ENCODE measurements around the gene ME1.
"Not testable (repeated sequence)": the region's sequence is repeated elsewhere in the genome, so short reads cannot be mapped to it uniquely, and the experiment has no call there.

Gene ME1

DNA sequence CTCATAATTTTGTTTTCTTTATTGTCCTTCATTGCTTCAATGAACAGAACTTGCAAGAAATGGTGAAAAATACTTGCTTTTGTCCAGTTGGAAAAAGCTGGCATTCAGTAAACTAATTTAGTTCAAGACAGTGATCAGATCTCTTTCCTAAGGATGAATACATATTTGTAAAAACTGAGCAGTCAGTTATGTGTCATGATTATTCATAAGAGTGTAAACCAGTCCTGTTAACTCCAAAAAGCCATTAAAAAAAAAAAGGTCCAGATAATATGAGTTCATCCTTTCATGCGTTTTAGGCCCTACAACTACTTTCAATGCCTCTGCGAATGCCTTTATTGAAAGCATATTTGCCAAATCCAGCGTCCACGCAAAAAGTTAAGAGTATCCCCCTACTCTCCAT, 238.4 kb downstream of the ME1 start:
- no peak for DNase-seq
- TF ChIP-seq GATA1 (IDR thresholded peaks at IDR 0.05; ENCODE audit: low read depth, low read length) (no peak), POLR2A (IDR thresholded peaks at IDR 0.05; ENCODE audit: low read length) (no peak)

DNA sequence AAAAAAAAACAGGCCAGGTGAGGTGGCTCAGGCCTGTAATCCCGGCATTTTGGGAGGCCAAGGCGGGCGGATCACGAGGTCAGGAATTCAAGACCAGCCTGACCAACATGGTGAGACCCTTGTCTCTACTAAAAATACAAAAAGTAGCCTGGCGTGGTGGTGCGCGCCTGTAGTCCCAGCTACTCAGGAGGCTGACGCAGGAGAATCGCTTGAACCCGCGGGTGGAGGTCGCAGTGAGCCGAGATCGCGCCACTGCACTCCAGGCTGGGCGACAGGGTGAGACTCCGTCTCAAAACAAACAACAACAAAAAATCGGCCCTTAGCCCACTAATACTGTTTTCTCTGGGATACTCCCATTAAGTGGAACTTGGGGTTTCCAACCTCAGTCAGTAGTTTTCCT, 238.9 kb downstream of the ME1 start:
- DNase-seq, result not testable (repeated sequence)

DNA sequence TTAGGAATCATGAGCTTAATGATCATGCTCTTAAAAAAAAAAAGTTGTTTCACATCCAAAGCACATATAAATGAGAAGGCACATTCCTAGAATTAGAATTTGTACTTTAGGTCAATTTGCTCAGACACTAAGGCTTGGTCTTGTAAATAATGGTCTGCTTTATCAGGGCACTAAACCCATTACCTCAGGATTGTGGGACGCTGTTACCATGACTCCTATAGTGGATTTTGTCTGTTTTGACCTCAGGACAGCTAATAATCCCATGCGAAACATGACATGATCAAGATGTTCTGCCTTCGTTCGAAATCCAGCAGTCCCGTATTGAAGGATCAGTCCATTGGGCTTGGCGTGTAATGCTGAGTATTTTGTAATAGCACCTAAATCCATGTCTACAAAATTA, 240.2 kb downstream of the ME1 start:
- TF ChIP-seq GATA1 (IDR thresholded peaks at IDR 0.05; ENCODE audit: low read depth, low read length) (no peak), POLR2A (IDR thresholded peaks at IDR 0.05; ENCODE audit: low read length) (no peak)

DNA sequence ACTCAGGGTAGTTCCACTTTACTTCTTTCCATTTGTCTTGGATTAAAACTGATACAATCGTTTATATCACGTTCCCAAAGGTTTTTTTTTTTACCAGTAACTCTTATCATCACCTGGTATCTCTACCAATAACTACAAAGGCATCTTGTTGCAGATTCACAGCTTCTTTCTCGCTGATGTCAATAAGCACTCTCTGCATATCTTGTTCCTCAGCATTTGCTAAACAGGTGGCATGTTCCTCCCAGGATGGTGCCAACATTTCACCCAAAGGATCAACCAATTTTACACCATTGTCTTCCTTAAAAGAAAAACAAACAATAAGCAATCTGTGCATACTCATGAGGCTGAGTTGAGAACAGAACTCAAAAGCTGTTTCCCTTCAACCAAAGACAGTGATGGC, 242.3 kb downstream of the ME1 start:
- TF ChIP-seq GATA1 (IDR thresholded peaks at IDR 0.05; ENCODE audit: low read depth, low read length) (no peak), POLR2A (IDR thresholded peaks at IDR 0.05; ENCODE audit: low read length) (no peak)
- no peak for DNase-seq

More for the DNA sequence above, 240.2 kb downstream of the ME1 start:
- DNase-seq, result no peak

DNA sequence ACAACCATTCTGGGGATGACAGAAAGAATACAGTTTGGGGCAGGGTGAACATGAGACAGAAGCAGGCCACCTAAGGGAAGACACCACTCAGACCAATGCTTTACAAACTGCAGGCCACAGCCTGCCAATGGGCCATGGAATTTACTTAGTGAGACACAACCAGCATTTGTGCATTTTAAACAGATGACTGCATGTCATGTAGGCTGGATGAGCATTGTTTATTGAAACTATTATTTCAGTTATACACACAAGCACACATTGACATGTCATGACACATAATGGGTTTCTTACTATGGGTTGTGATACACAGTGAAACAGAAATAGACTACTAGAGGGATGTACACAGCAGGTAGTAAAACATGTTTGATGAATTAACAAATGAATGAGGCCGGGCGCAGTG, 245.8 kb downstream of the ME1 start:
- DNase-seq, result no peak
- TF ChIP-seq GATA1 (IDR thresholded peaks at IDR 0.05; ENCODE audit: low read depth, low read length) (no peak), POLR2A (IDR thresholded peaks at IDR 0.05; ENCODE audit: low read length) (no peak)

DNA sequence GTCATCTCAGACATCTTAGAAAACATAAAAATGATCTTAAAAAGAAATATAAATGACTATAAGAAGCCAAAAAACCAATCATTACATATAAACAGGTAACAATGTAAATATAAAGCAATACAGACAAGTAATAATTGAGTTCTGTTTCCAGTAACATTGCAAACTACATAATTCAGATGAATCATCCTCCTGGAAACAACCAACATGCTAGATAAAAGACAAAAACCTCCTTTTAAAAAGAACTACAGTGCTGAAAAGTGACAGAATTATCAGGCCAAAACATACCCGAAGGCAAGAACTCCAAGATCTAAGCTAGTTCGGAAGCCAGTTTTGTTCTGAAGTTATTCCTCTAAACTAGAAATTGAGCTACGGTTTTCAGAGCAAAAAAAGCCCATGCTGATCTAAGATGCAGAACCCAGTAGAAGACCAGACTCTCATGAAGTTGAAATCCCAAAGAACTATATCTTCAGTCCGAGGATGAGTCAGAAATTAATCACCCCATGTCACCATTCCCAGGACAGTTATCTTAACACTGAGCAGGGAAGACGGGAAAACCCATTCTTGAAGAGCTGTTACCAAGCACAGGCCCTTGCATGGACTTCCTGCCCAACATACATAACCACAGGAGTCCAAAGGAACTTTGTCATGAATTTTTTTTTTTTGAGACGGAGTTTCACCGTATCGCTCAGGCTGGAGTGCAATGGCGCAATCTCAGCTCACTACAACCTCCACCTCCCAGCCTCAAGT, 247.6 kb downstream of the ME1 start:
- no peak for DNase-seq
- no peak for TF ChIP-seq GATA1 (IDR thresholded peaks at IDR 0.05; ENCODE audit: low read depth, low read length)
- TF ChIP-seq POLR2A (IDR thresholded peaks at IDR 0.05; ENCODE audit: low read length), result no peak

DNA sequence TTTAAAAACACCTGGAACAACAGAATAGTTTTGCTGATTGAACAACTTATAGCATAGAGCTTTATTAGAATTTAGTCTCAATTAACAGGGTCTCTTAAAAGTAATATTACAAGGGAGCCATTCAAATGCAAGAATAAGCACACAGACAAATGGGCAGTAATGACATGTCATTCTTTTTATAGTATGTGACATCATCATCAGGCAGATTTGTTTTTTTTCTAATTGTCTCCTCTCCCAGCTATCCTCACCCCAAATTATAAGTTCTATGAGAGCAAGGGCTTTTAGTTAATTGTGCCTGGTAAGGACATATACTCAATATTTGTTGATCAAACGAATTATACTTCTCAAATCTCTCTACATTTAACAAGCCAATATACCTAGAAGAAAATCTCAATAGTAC, 248.7 kb downstream of the ME1 start:
- DNase-seq, result no peak
- TF ChIP-seq POLR2A (IDR thresholded peaks at IDR 0.05; ENCODE audit: low read length) (no peak), GATA1 (IDR thresholded peaks at IDR 0.05; ENCODE audit: low read depth, low read length) (no peak)

DNA sequence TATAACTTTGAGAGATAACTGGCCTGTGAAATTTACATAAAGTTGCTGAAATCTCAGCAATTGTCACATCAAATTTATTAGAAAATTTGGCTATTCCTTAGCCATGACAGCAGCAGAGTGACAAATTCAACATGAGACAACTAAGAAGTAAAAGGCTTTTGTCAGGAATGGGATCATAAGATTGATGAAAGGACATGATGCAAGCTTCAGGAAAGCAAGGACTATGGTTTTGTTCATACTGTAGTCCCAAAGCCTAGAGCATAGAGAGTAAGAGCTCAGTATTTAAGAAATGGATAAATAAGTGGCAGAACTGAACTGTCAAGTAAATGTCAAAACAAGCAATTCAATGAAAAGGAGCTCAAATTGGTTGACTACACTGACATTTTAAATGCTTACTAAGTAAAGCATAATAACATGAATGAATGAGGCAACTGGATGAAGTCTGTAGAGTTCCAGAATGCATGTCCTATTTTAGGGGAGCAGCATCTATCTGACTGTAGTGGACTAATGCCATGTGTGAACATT, 250.4 kb downstream of the ME1 start:
- DNase-seq, result no peak
- no peak for TF ChIP-seq POLR2A (IDR thresholded peaks at IDR 0.05; ENCODE audit: low read length)
- no peak for TF ChIP-seq GATA1 (IDR thresholded peaks at IDR 0.05; ENCODE audit: low read depth, low read length)

DNA sequence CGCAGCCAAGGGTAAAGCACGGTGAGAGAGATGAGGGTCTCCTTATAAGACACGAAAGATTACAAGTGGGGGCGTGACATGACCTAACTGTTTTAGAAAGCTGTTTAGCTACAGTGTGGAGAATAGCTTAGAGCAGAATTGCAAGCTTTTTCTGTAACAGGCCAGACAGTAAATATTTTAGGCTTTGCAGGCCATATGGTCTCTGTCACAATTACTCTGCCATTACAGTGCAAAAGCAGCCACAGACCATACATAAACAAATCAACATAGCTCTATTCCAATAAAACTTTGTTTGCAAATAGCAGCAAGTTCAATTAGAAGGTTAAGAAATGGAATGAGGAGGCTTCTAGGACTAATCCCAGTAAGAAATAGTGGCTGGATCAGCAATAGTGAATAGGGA, 254.6 kb downstream of the ME1 start:
- TF ChIP-seq POLR2A (IDR thresholded peaks at IDR 0.05; ENCODE audit: low read length) (no peak), GATA1 (IDR thresholded peaks at IDR 0.05; ENCODE audit: low read depth, low read length) (no peak)
- no peak for DNase-seq

DNA sequence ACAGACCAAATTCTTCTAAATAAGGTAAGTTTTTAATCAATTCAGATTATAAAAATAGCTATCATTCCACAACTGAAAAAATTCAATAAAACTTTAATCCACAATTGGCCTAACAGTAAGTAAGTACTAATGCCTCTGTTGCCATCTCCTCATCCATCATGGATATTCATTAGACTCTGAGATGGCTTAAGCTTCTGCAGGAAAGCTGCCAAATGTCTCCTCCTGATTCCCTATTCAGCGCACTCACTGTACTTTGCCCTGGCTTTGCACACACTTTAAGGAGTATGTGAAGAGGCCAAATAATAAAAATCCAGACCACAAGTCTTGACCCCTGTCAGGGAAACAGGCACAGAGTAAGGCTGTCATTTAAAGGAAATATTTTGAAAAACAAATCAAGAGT, 261.3 kb downstream of the ME1 start:
- DNase-seq, result no peak
- TF ChIP-seq POLR2A (IDR thresholded peaks at IDR 0.05; ENCODE audit: low read length) (no peak), GATA1 (IDR thresholded peaks at IDR 0.05; ENCODE audit: low read depth, low read length) (no peak)

DNA sequence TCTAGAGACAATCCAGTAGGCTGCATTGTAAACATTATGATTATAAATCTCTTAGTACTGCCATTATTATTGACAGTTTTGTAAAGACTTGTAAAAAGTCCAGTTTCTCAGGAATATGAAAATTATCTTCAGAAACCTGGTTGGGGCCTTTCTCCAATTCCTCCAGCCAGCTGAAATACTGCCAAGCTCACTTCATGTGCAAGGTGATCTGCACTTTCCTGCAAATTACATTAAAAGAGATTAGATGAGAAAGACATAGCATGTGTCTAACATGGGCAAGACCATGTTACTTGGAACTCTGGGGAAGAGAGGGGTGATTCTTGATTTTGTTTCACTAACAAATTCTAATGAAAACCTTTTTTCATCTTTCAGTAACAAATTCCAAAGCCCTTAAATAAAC, 261.7 kb downstream of the ME1 start:
- no peak for DNase-seq
- TF ChIP-seq POLR2A (IDR thresholded peaks at IDR 0.05; ENCODE audit: low read length) (no peak), GATA1 (IDR thresholded peaks at IDR 0.05; ENCODE audit: low read depth, low read length) (no peak)

DNA sequence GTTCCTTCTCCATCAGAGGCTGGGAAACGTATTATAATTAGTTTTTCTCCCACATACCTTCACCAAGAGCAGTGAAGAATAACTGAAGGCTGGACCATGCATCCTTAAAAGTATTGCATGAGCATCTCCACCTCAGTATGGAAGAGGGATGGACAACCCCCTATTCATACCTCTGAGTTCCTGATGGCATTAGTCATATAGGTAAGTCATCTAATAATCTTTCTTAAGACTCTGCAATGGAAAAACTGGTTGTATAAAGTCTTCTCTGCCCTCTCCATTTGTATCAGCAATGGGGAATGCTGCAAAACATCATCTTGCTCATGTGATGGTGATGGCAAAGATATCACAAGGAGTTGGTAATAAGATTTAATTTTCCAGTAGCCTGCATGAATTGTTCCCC, 262.3 kb downstream of the ME1 start:
- no peak for DNase-seq
- TF ChIP-seq GATA1 (IDR thresholded peaks at IDR 0.05; ENCODE audit: low read depth, low read length) (no peak), POLR2A (IDR thresholded peaks at IDR 0.05; ENCODE audit: low read length) (no peak)

DNA sequence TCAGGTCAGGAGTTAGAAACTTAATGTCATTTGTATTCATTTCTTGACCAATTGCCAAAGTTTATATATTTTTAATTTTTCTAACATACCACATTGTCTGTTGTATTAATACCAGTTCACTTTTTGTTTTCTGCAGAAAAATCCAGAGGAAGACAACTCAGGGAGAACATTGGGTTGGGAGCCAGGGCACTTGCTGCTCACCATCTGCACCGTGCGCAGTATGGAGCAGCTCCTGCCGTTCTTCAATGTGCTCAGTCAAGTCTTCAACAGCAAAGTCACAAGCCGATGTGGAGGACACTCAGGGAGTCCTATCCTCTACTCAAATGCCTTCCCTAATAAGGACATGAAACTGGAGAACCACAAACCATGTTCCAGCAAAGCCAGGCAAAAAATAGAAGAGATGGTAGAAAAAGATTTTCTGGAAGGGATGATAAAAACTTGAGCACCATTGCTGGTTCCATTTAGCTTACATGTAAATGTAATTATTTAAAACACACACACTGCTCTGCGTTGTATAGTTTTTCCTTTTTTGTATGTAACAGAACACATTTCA, 263.0 kb downstream of the ME1 start:
- TF ChIP-seq POLR2A (IDR thresholded peaks at IDR 0.05; ENCODE audit: low read length), result no peak
- no peak for TF ChIP-seq GATA1 (IDR thresholded peaks at IDR 0.05; ENCODE audit: low read depth, low read length)
- no peak for DNase-seq
